HepG2 (cell line): ENCODE data around the gene CECR2. TPM values are rescaled to one million over a fixed set of nuclear protein-coding genes. Genes with fewer than 3 reads are reported as not detected.

ENCODE experiments used
- ATAC-seq: fragments of 200-7000 bp; cut with Tn5 transposase; 3 replicates; pipeline ENCODE4 v1.9.1; 2020; ENCODE audit warnings: mild to moderate bottlenecking, moderate library complexity
- BruUV-seq: library from RNA; stranded (reverse); fragments of 400-500 nt; replicated peaks from 2 replicates; lab custom pipeline; 2021; lab: Mats Ljungman, UMichigan
- CTCF ChIA-PET: fragments of 300-600 bp; formaldehyde crosslinking; extraction: SDS; loops from one replicate; lab custom pipeline; 2021; ENCODE audit warnings: low total read pairs, inconsistent platforms, low intra/inter-chr PET ratio; lab: Yijun Ruan, JAX
- POLR2A ChIA-PET: fragments of 350-600 bp; sonication (Branson Sonifier 250); formaldehyde crosslinking; loops from one replicate; lab custom pipeline; 2020; ENCODE audit warnings: antibody characterized with exemption, inconsistent platforms; lab: Yijun Ruan, JAX
- DNase-seq: peaks from one replicate; pipeline ENCODE4 v3.0.0-alpha.2; 2015; ENCODE audit warnings: low spot score
- FAIRE-seq: peaks from 3 replicates; lab custom pipeline; 2011; peaks lifted over from hg19 to GRCh38; lab: Jason Lieb, UNC
- H2AFZ ChIP-seq: one replicate; pipeline ENCODE4 v1.6.1; 2011; ENCODE audit warnings: low read length, inconsistent platforms
- H3K27ac ChIP-seq: fragments of 300-600 bp; 3 replicates; pipeline ENCODE4 v1.8.0; 2011; ENCODE audit warnings: mixed run types, mild to moderate bottlenecking, mixed read lengths, low read length, inconsistent platforms; ENCODE audit not compliant: insufficient read depth; ENCODE audit errors: extremely low read length
- H3K27me3 ChIP-seq, 2 experiments: fragments of 200-600 bp in 1 of 2; 2 replicates in 1 of 2; 3 replicates in 1 of 2; pipeline versions ENCODE4 v1.6.0 to v1.8.0; 2011; ENCODE audit warnings: low read length in 2 of 2, mild to moderate bottlenecking in 2 of 2, moderate library complexity in 2 of 2, inconsistent platforms in 1 of 2; ENCODE audit not compliant: insufficient read depth in 2 of 2, control insufficient read depth in 1 of 2
- H3K36me3 ChIP-seq, 2 experiments: fragments of 200-600 bp in 1 of 2; replicated peaks in 1 of 2; 2 replicates in 1 of 2; 3 replicates in 1 of 2; pipeline versions ENCODE4 v1.5.1 to v1.8.0; 2011; ENCODE audit warnings: low read length in 2 of 2, inconsistent platforms in 1 of 2; ENCODE audit not compliant: insufficient read depth in 2 of 2, control insufficient read depth in 1 of 2
- H3K4me1 ChIP-seq: 2 replicates; pipeline ENCODE4 v1.5.1; 2012; ENCODE audit warnings: low read length, inconsistent platforms; ENCODE audit not compliant: insufficient read depth
- H3K4me2 ChIP-seq: 2 replicates; pipeline ENCODE4 v1.6.0; 2011; ENCODE audit warnings: low read depth, low read length, inconsistent platforms
- H3K4me3 ChIP-seq, 3 experiments: fragments of 200-600 bp in 1 of 3; sonication (generic), shearing (Covaris generic) in 1 of 3; replicated peaks in 1 of 3; 2 replicates each; pipeline ENCODE4 v1.5.1; 2011 to 2016; ENCODE audit warnings: low read length in 3 of 3, inconsistent platforms in 2 of 3, low read depth in 2 of 3, mild to moderate bottlenecking in 2 of 3, control low read depth in 1 of 3, mixed read lengths in 1 of 3; ENCODE audit not compliant: insufficient read depth in 1 of 3
- H3K79me2 ChIP-seq: one replicate; pipeline ENCODE4 v1.6.1; 2011; ENCODE audit warnings: low read length, inconsistent platforms; ENCODE audit not compliant: insufficient read depth
- H3K9ac ChIP-seq: 2 replicates; pipeline ENCODE4 v1.6.0; 2011; ENCODE audit warnings: mild to moderate bottlenecking, low read depth, low read length, inconsistent platforms; ENCODE audit not compliant: insufficient read depth
- H3K9me3 ChIP-seq: 2 replicates; pipeline ENCODE4 v1.5.1; 2012; ENCODE audit warnings: mild to moderate bottlenecking, low read length
- H4K20me1 ChIP-seq: 2 replicates; pipeline ENCODE4 v1.6.0; 2011; ENCODE audit warnings: inconsistent platforms, mild to moderate bottlenecking, low read length, moderate library complexity; ENCODE audit not compliant: insufficient read depth
- ZNF12 ChIP-seq: sonication (generic); formaldehyde crosslinking; IDR thresholded peaks from 2 replicates; pipeline ENCODE4 v1.5.0; 2020; ENCODE audit warnings: missing genetic modification reagents
- ZNF598 ChIP-seq: sonication (generic); formaldehyde crosslinking; IDR thresholded peaks from 2 replicates; pipeline ENCODE4 v1.5.1; 2020; ENCODE audit warnings: mild to moderate bottlenecking, missing genetic modification reagents, borderline replicate concordance
- WGBS: methylation state at CpG from one replicate; pipeline ENCODE4 v1.1.6; 2017; ENCODE audit warnings: low lambda C conversion rate; 5-methylcytosine and 5-hydroxymethylcytosine counted together
- in situ Hi-C: cut with HindIII; loops from 2 replicates; pipeline ENCODE4 v1.10.0; 2017; ENCODE audit warnings: low pct_unique_long_range_greater_than_20kb; ENCODE audit not compliant: extremely low pct_ligation_motif_present
- intact Hi-C: fragments of 100-400 bp; cut with micrococcal nuclease; formaldehyde crosslinking; loops from one replicate; pipeline ENCODE4 v1.10.0; 2022; ENCODE audit not compliant: unreplicated experiment
- polyA plus RNA-seq, 8 experiments: library from polyadenylated mRNA; depleted of rRNA in 3 of 8; stranded (reverse) in 7 of 8; unstranded in 1 of 8; fragments of >200 nt; fragmentation: Illumina TruSeq in 4 of 8; extraction: Trizol in 4 of 8; gene quantifications; 2 replicates each; pipeline versions ENCODE4 v1.2.1 to v1.2.3, GENCODE V29; 2011 to 2016; ENCODE audit warnings: low read depth in 4 of 8, missing spikeins in 1 of 8, mixed read lengths in 1 of 8; ENCODE audit not compliant: insufficient read depth in 1 of 8
- total RNA-seq, 5 experiments: library from RNA; depleted of rRNA; stranded (reverse); fragments of >200 nt; fragmentation: Illumina TruSeq; extraction: Trizol; gene quantifications; 2 replicates each; pipeline ENCODE4 v1.2.3, GENCODE V29; 2016; ENCODE audit warnings: low read depth in 1 of 5
- TF ChIP-seq, protein P1 (sequence below): sonication (generic); formaldehyde crosslinking; IDR thresholded peaks from 2 replicates; pipeline ENCODE4 v1.4.0; 2020; ENCODE audit warnings: missing genetic modification reagents
- TF ChIP-seq, protein P2 (sequence below): sonication (generic); formaldehyde crosslinking; IDR thresholded peaks from 2 replicates; pipeline ENCODE4 v1.4.0; 2020; ENCODE audit warnings: mild to moderate bottlenecking, missing genetic modification reagents
- TF ChIP-seq, protein P3 (sequence below): sonication (generic); formaldehyde crosslinking; IDR thresholded peaks from 2 replicates; pipeline ENCODE4 v1.5.1; 2020; ENCODE audit warnings: mild to moderate bottlenecking, missing genetic modification reagents, moderate library complexity

Gene CECR2
- total and polyA plus RNA-seq, 2 of the 13 experiments (the other 11 are each of a cell fraction or from before 2014, with no cell fraction given), result not detected

DNA sequence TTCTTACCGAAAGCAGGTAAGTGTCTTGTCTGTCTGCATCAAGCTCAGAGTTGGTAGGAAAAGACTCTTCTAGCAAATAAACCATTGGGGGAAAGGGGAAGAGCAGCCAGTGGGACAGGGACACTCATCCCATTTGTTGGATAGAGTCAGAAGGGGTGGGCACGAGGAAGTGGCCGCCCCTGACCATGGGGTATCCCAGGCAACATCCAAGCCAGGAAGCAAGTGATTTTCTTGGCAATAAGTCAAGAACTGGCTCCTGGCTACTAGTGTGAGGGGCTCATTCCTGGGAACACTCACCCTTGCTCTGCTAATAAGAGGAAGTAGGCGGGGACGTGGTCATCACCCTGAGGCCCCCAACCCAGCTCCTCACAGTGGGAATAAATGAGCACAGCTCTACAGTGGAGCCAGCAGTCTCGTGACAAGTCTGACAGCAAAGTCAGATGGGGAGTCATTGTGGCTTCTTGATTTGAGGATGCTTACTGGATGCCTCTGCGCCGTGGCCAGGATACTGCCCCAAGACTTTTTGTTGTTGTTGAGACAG lies 200.8 kb downstream of the CECR2 start:
- Histone ChIP-seq H3K9me3 (no peaks in the 10 kb centered on the region), H3K27me3 (peaks cover 4 to 15% of the 10 kb centered on the region in 2 experiments; a peak in 4 of 5 replicates), H3K9ac (no peak overlapping the region), H3K36me3 (no peaks in the 10 kb centered on the region), H3K27ac (no peak overlapping the region), H3K4me2 (peak overlapping the region; percentile 71)
- DNase-seq, result no peak
- in situ Hi-C loops, result no loop called here
- no TSS peak for BruUV-seq
- WGBS, result 3% methylated on average over 5 of the region's 8 CpGs
- ChIA-PET POLR2A (no interaction called here), CTCF (no interaction called here)
- intact Hi-C loops, result no loop called here
- TF ChIP-seq, protein P1, sequence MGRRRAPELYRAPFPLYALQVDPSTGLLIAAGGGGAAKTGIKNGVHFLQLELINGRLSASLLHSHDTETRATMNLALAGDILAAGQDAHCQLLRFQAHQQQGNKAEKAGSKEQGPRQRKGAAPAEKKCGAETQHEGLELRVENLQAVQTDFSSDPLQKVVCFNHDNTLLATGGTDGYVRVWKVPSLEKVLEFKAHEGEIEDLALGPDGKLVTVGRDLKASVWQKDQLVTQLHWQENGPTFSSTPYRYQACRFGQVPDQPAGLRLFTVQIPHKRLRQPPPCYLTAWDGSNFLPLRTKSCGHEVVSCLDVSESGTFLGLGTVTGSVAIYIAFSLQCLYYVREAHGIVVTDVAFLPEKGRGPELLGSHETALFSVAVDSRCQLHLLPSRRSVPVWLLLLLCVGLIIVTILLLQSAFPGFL (CRISPR knock-in tag), result no peak
- TF ChIP-seq ZNF12 (CRISPR knock-in tag), result no peak
- TF ChIP-seq, all 625 proteins: peak for 0
- ATAC-seq (peak; percentile 17), FAIRE-seq (no peak)
- Histone ChIP-seq H3K4me1 (peaks cover 31% of the 10 kb centered on the region), H2AFZ (no peak overlapping the region), H3K4me3 (peak overlapping the region in 2 of 3 experiments; percentile 2 to 55; a peak in 3 of 6 replicates), H3K79me2 (no peaks in the 10 kb centered on the region), H4K20me1 (no peaks in the 10 kb centered on the region)

DNA sequence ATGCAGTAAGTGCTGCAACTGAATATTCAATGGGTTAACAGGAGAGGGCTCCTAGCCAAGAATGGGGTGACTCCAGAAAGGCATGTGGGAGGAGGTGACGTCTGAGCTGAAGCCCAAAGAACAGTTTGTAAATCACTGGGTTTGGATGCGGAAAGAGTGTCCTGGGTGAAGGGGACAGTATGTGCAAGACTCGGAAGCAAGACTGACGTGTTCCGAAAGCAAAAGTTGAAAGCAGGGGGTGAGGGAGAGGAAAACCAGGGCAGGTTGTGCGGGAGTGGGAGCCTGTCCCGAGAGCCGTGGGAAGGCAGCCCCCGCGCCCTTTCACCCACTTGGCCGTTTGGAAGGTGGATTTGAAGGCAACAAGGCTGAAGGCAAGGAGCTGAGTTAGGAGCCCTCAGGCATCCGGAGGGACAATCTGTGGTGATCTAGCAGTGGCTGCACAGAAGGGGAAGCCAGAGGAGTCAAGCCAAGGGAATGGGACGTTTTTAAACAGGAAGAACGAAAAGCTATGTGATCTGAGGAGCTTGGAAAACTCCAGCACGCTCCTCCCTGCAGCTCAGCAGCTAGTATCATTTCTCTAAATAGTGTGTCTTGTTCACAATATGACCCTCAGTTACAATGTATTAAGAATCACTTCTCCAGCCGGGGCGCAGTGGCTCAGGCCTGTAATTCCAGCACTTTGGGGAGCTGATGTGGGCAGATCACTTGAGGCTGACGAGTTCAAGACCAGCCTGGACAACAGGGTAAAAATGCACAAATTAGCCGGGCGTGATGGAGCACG lies 201.8 kb downstream of the CECR2 start:
- no peak for DNase-seq
- H4K20me1 ChIP-seq, result no peaks in the 10 kb centered on the region
- TF ChIP-seq ZNF598 (CRISPR knock-in tag), result peak; percentile 48; the same call in 1 of the 2 replicates
- TF ChIP-seq, protein P2, sequence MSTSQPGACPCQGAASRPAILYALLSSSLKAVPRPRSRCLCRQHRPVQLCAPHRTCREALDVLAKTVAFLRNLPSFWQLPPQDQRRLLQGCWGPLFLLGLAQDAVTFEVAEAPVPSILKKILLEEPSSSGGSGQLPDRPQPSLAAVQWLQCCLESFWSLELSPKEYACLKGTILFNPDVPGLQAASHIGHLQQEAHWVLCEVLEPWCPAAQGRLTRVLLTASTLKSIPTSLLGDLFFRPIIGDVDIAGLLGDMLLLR (CRISPR knock-in tag), result no peak
- TF ChIP-seq, protein P3, sequence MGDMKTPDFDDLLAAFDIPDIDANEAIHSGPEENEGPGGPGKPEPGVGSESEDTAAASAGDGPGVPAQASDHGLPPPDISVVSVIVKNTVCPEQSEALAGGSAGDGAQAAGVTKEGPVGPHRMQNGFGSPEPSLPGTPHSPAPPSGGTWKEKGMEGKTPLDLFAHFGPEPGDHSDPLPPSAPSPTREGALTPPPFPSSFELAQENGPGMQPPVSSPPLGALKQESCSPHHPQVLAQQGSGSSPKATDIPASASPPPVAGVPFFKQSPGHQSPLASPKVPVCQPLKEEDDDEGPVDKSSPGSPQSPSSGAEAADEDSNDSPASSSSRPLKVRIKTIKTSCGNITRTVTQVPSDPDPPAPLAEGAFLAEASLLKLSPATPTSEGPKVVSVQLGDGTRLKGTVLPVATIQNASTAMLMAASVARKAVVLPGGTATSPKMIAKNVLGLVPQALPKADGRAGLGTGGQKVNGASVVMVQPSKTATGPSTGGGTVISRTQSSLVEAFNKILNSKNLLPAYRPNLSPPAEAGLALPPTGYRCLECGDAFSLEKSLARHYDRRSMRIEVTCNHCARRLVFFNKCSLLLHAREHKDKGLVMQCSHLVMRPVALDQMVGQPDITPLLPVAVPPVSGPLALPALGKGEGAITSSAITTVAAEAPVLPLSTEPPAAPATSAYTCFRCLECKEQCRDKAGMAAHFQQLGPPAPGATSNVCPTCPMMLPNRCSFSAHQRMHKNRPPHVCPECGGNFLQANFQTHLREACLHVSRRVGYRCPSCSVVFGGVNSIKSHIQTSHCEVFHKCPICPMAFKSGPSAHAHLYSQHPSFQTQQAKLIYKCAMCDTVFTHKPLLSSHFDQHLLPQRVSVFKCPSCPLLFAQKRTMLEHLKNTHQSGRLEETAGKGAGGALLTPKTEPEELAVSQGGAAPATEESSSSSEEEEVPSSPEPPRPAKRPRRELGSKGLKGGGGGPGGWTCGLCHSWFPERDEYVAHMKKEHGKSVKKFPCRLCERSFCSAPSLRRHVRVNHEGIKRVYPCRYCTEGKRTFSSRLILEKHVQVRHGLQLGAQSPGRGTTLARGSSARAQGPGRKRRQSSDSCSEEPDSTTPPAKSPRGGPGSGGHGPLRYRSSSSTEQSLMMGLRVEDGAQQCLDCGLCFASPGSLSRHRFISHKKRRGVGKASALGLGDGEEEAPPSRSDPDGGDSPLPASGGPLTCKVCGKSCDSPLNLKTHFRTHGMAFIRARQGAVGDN (CRISPR knock-in tag), result 0 out of 2 replicates have a peak, but pooled peaks have one; percentile 18
- peak overlapping the region; percentile 20 for H2AFZ ChIP-seq
- peaks cover 4 to 15% of the 10 kb centered on the region in 2 experiments; a peak in 4 of 5 replicates for H3K27me3 ChIP-seq
- in situ Hi-C loops, result no loop called here
- no peaks in the 10 kb centered on the region for H3K9me3 ChIP-seq
- ChIA-PET POLR2A (interaction anchor here (0.6 kb wide), 1 partner anchor 69 kb away, joined by 4 read pairs; no protein-coding TSS in a partner anchor), CTCF (no interaction called here)
- no peak overlapping the region for H3K27ac ChIP-seq
- intact Hi-C loops, result no loop called here
- no peak for FAIRE-seq
- peaks cover 31% of the 10 kb centered on the region for H3K4me1 ChIP-seq
- H3K79me2 ChIP-seq, result no peaks in the 10 kb centered on the region
- no TSS peak for BruUV-seq
- no peaks in the 10 kb centered on the region for H3K36me3 ChIP-seq
- WGBS, result 25% methylated on average over 21 of the region's 21 CpGs
- ATAC-seq, result peak; percentile 51
- H3K4me3 ChIP-seq, result peak overlapping the region in 2 of 3 experiments; percentile 2 to 60; a peak in 2 of 6 replicates
- peak overlapping the region; percentile 17; the same call in 1 of the 2 replicates for H3K9ac ChIP-seq
- H3K4me2 ChIP-seq, result peak overlapping the region; percentile 75
